ENCODE data around the gene RAPGEF3. TPM values are rescaled to one million over a fixed set of nuclear protein-coding genes. Genes with fewer than 3 reads are reported as not detected.

Gene RAPGEF3
- total and polyA plus RNA-seq, 9 of the 15 experiments (the other 6 are each of a cell fraction or from before 2014, with no cell fraction given): 0.03 to 0.78 (median 0.37) TPM; not detected in 1

- TF ChIP-seq ZFP36 (IDR thresholded peaks at IDR 0.05; ENCODE audit: low read depth, low read length, partially characterized antibody) (no peak), HDAC6 (IDR thresholded peaks at IDR 0.05; ENCODE audit: low read depth, low read length) (no peak)
Observed at GRCh38 chr12:47804171-47804570, 45.5 kb upstream of the RAPGEF3 start (continued).

DNA sequence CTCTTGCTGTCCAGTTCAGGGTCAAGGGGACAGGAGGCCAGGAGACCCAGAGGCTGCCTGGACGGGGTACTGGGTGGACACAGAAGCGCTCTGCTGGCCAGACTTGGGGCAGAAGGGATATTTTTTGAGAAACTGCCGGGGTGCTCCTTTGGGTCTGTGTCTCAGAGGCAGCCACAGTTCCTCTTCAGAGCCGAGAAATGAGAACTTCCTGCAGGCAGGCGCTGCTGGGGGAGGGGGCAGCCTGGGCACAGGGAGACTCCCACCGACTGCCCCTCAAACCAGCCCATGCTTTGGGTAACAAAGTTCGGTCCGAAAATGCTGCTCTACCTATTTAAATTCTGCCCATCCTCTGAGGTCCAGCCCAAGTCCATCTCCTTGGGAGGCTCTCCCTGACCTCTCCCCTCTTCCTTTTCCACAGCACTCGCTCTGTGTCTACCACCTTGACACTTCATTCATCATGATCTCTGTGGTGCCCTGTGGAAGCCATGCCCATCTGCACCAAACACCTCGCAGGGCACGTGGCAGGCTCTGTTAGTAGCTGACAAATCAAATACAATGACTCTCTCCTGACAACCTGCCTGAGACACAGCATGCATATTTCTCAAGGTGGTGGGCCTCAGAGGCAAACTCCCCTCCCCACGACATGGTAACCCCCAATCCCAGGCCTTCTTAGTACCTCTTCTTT lies 44.7 kb upstream of the RAPGEF3 start:
- 71% methylated on average over 10 of the region's 12 CpGs for WGBS (ENCODE audit: insufficient coverage, low coverage, missing lambda C conversion rate)
- Histone ChIP-seq H3K27me3 (ENCODE audit: control insufficient read depth in 2 of 2, insufficient read depth in 2 of 2, low read length in 2 of 2) (no peaks in the 10 kb centered on the region), H2AFZ (ENCODE audit: low read depth, low read length) (no peak overlapping the region), H3K4me2 (ENCODE audit: insufficient read depth, low read length) (no peak overlapping the region), H4K20me1 (replicated peaks; ENCODE audit: control insufficient read depth, insufficient read depth, low read length) (peaks cover 9% of the 10 kb centered on the region; the same call in 1 of the 2 replicates), H3K36me3 (ENCODE audit: control insufficient read depth, insufficient read depth, low read length) (peaks cover 82% of the 10 kb centered on the region; the same call in 2 of the 3 replicates), H3K9ac (ENCODE audit: insufficient read depth in 1 of 2, low read depth in 2 of 2, low read length in 2 of 2) (peak overlapping the region in 1 of 2 experiments; percentile 74; a peak in 2 of 4 replicates), H3K9me3 (replicated peaks; ENCODE audit: control insufficient read depth, insufficient read depth, low read depth, low read length) (no peaks in the 10 kb centered on the region), H3K27ac (ENCODE audit: extremely low read depth, low read depth, low read length) (no peak overlapping the region), H3K79me2 (ENCODE audit: control insufficient read depth, insufficient read depth, low read length) (peaks cover 94% of the 10 kb centered on the region), H3K4me3 (no peak overlapping the region), H3K9me1 (ENCODE audit: control insufficient read depth, insufficient read depth, low read length) (peaks cover 5% of the 10 kb centered on the region), H3K4me1 (replicated peaks in 1 of 2; ENCODE audit: control insufficient read depth in 2 of 2, insufficient read depth in 2 of 2, low read length in 2 of 2) (peaks cover 15 to 54% of the 10 kb centered on the region in 2 experiments)
- ChIA-PET CTCF (ENCODE audit: low intra/inter-chr PET ratio) (no interaction called here), POLR2A (no interaction called here)
- in situ Hi-C loops (cut with MboI) (no loop called here), intact Hi-C loops (cut with micrococcal nuclease) (no loop called here)
- FAIRE-seq: peak; percentile 15
- no peak for DNase-seq (ENCODE audit: extremely low read depth in 1 of 4, low spot score in 3 of 4)
- no TSS peak for BruUV-seq (replicated peaks)
- no peak for ATAC-seq
- TF ChIP-seq, protein P1, sequence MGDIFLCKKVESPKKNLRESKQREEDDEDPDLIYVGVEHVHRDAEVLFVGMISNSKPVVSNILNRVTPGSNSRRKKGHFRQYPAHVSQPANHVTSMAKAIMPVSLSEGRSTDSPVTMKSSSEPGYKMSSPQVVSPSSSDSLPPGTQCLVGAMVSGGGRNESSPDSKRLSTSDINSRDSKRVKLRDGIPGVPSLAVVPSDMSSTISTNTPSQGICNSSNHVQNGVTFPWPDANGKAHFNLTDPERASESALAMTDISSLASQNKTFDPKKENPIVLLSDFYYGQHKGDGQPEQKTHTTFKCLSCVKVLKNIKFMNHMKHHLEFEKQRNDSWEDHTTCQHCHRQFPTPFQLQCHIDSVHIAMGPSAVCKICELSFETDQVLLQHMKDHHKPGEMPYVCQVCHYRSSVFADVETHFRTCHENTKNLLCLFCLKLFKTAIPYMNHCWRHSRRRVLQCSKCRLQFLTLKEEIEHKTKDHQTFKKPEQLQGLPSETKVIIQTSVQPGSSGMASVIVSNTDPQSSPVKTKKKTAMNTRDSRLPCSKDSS (IDR thresholded peaks at IDR 0.05; ENCODE audit: low read depth, partially characterized antibody): no peak
- TF ChIP-seq CHD4 (IDR thresholded peaks at IDR 0.05; ENCODE audit: insufficient read depth, insufficient replicate concordance, low read depth, low read length, poor library complexity, severe bottlenecking) (no peak), MAZ (CRISPR knock-in tag; conservative IDR thresholded peaks at IDR 0.05 in 1 of 2, IDR thresholded peaks at IDR 0.05 in 1 of 2) (no peak), POLR2G (IDR thresholded peaks at IDR 0.05; ENCODE audit: low read depth, low read length) (0 out of 2 replicates have a peak, but pooled peaks have one; percentile 11)
